MG63 (cell line): ENCODE results near the gene TEAD2. TPM values are rescaled to one million over a fixed set of nuclear protein-coding genes. Genes with fewer than 3 reads are reported as not detected.
A peak's percentile ranks its signal among the peaks of the same experiment; 100 is the strongest.
"Not testable (repeated sequence)": the region's sequence is repeated elsewhere in the genome, so short reads cannot be mapped to it uniquely, and the experiment has no call there.

Experiments
- DNase-seq: peaks from one replicate; pipeline ENCODE4 v3.0.0-alpha.2; 2020
- H3K27me3 ChIP-seq: fragments of 250-450 bp; sonication (Bioruptor Pico); 2 replicates; pipeline ENCODE4 v1.5.1; 2020; ENCODE audit warnings: mild to moderate bottlenecking, moderate library complexity
- H3K36me3 ChIP-seq: fragments of 250-450 bp; sonication (Bioruptor Pico); 2 replicates; pipeline ENCODE4 v1.5.1; 2020; ENCODE audit warnings: mild to moderate bottlenecking, moderate library complexity
- H3K4me3 ChIP-seq: fragments of 250-450 bp; sonication (Bioruptor Pico); 2 replicates; pipeline ENCODE4 v1.5.1; 2020; ENCODE audit warnings: mild to moderate bottlenecking, moderate library complexity
- H3K9me3 ChIP-seq: fragments of 250-450 bp; sonication (Bioruptor Pico); 2 replicates; pipeline ENCODE4 v1.5.1; 2020; ENCODE audit warnings: mild to moderate bottlenecking, moderate library complexity
- total RNA-seq: library from RNA; depleted of rRNA; stranded (reverse); fragments of >200 nt; shearing (Covaris generic); gene quantifications from 2 replicates; pipeline ENCODE4 v1.2.3, GENCODE V29; 2014; ENCODE audit warnings: low replicate concordance

The TEAD2 gene
- total RNA-seq, 1 experiment from 2014 or later, result 14.6 TPM

GRCh38 chr19:49327878-49328544, 34.2 kb downstream of the TEAD2 start:
- Histone ChIP-seq H3K9me3 (peaks cover 3% of the 10 kb centered on the region; the same call in 1 of the 2 replicates), H3K4me3 (no peak overlapping the region), H3K27me3 (no peaks in the 10 kb centered on the region), H3K36me3 (no peaks in the 10 kb centered on the region)
- peak; percentile 18 for DNase-seq

- no peak for DNase-seq
- Histone ChIP-seq H3K9me3 (peaks cover 9% of the 10 kb centered on the region; the same call in 1 of the 2 replicates), H3K27me3 (no peaks in the 10 kb centered on the region), H3K4me3 (no peak overlapping the region), H3K36me3 (no peaks in the 10 kb centered on the region)
These were observed 36.0 kb downstream of the TEAD2 start for GRCh38 chr19:49326165-49326704.

- H3K27me3 ChIP-seq, H3K4me3 ChIP-seq, H3K36me3 ChIP-seq, DNase-seq: not testable (repeated sequence)
- H3K9me3 ChIP-seq, result peaks cover 13% of the 10 kb centered on the region
These were observed 36.5 kb downstream of the TEAD2 start for GRCh38 chr19:49325756-49326155.

GRCh38 chr19:49324801-49325576, 37.2 kb downstream of the TEAD2 start, which contains the start of gene SLC6A16:
Gene SLC6A16 (minus strand): TSS chr19:49325191. CDS start chr19:49311347, 13,844 bp downstream.
- H3K9me3 ChIP-seq, result peaks cover 17% of the 10 kb centered on the region
- H3K27me3 ChIP-seq, result peaks cover 4% of the 10 kb centered on the region; the same call in 1 of the 2 replicates
- H3K36me3 ChIP-seq, result no peaks in the 10 kb centered on the region
- no peak for DNase-seq
- H3K4me3 ChIP-seq, result no peak within 1 kb of the TSS

GRCh38 chr19:49318296-49318695, 43.9 kb downstream of the TEAD2 start:
- no peak for DNase-seq
- no peaks in the 10 kb centered on the region for H3K36me3 ChIP-seq
- H3K4me3 ChIP-seq, result no peak overlapping the region
- peaks cover 4% of the 10 kb centered on the region; the same call in 1 of the 2 replicates for H3K27me3 ChIP-seq
- H3K9me3 ChIP-seq, result peaks cover 22% of the 10 kb centered on the region

- no peak overlapping the region for H3K4me3 ChIP-seq
- H3K27me3 ChIP-seq, result peaks cover 4% of the 10 kb centered on the region; the same call in 1 of the 2 replicates
- no peaks in the 10 kb centered on the region for H3K36me3 ChIP-seq
- DNase-seq, result no peak
- H3K9me3 ChIP-seq, result peaks cover 14% of the 10 kb centered on the region
These were observed 45.9 kb downstream of the TEAD2 start for GRCh38 chr19:49316284-49316683.

- no peak for DNase-seq
- Histone ChIP-seq H3K36me3 (no peaks in the 10 kb centered on the region), H3K4me3 (no peak overlapping the region), H3K9me3 (peaks cover 6% of the 10 kb centered on the region; the same call in 1 of the 2 replicates), H3K27me3 (no peaks in the 10 kb centered on the region)
These were observed 47.1 kb downstream of the TEAD2 start for GRCh38 chr19:49315111-49315510.

GRCh38 chr19:49309087-49309486, 53.1 kb downstream of the TEAD2 start:
- H3K27me3 ChIP-seq, result no peaks in the 10 kb centered on the region
- H3K36me3 ChIP-seq, result no peaks in the 10 kb centered on the region
- H3K9me3 ChIP-seq, result no peaks in the 10 kb centered on the region
- DNase-seq, result no peak
- no peak overlapping the region for H3K4me3 ChIP-seq

GRCh38 chr19:49306734-49307133, 55.5 kb downstream of the TEAD2 start:
- not testable (repeated sequence) for H3K4me3 ChIP-seq, DNase-seq, H3K36me3 ChIP-seq, H3K27me3 ChIP-seq, H3K9me3 ChIP-seq

- DNase-seq, result no peak
These were observed 60.4 kb downstream of the TEAD2 start for GRCh38 chr19:49301866-49302252.

GRCh38 chr19:49301165-49301865, 60.9 kb downstream of the TEAD2 start:
- no peak overlapping the region for H3K4me3 ChIP-seq

More at GRCh38 chr19:49301866-49302252, 60.4 kb downstream of the TEAD2 start:
- Histone ChIP-seq H3K9me3 (peaks cover 2% of the 10 kb centered on the region; the same call in 1 of the 2 replicates), H3K36me3 (no peaks in the 10 kb centered on the region), H3K27me3 (peaks cover 7% of the 10 kb centered on the region), H3K4me3 (no peak overlapping the region)

GRCh38 chr19:49298653-49299052, 63.6 kb downstream of the TEAD2 start:
- H3K4me3 ChIP-seq, H3K9me3 ChIP-seq, H3K36me3 ChIP-seq, DNase-seq: not testable (repeated sequence)
- peaks cover 13% of the 10 kb centered on the region for H3K27me3 ChIP-seq

More at GRCh38 chr19:49301165-49301865, 60.9 kb downstream of the TEAD2 start:
- Histone ChIP-seq H3K27me3 (peaks cover 10% of the 10 kb centered on the region), H3K9me3 (peaks cover 2% of the 10 kb centered on the region; the same call in 1 of the 2 replicates), H3K36me3 (no peaks in the 10 kb centered on the region)
- peak; percentile 63 for DNase-seq

GRCh38 chr19:49297403-49297802, 64.8 kb downstream of the TEAD2 start:
- Histone ChIP-seq H3K36me3 (no peaks in the 10 kb centered on the region), H3K4me3 (no peak overlapping the region), H3K27me3 (peaks cover 13% of the 10 kb centered on the region), H3K9me3 (no peaks in the 10 kb centered on the region)
- no peak for DNase-seq

- no peaks in the 10 kb centered on the region for H3K36me3 ChIP-seq
- H3K9me3 ChIP-seq, result no peaks in the 10 kb centered on the region
- peaks cover 11% of the 10 kb centered on the region for H3K27me3 ChIP-seq
- DNase-seq, result no peak
- H3K4me3 ChIP-seq, result no peak overlapping the region
These were observed 66.9 kb downstream of the TEAD2 start for GRCh38 chr19:49295208-49295880.

- Histone ChIP-seq H3K4me3 (no peak overlapping the region), H3K27me3 (peaks cover 11% of the 10 kb centered on the region), H3K9me3 (no peaks in the 10 kb centered on the region), H3K36me3 (no peaks in the 10 kb centered on the region)
- no peak for DNase-seq
These were observed 67.8 kb downstream of the TEAD2 start for GRCh38 chr19:49294401-49294800.
